A549 treated with Hydrocortisone at 1 μM for 4 hours (cell line): Measurements from ENCODE around the gene GLT1D1. TPM values are rescaled to one million over a fixed set of nuclear protein-coding genes. Genes with fewer than 3 reads are reported as not detected.

Experiments used
- total RNA-seq: library from RNA; stranded (reverse); fragments of 200-300 nt; extraction: Qiagen RNA extraction; gene quantifications from 5 replicates; pipeline ENCODE4 v1.2.3, GENCODE V29; 2022

GLT1D1 gene
- not detected in 5 replicates for total RNA-seq

DNA sequence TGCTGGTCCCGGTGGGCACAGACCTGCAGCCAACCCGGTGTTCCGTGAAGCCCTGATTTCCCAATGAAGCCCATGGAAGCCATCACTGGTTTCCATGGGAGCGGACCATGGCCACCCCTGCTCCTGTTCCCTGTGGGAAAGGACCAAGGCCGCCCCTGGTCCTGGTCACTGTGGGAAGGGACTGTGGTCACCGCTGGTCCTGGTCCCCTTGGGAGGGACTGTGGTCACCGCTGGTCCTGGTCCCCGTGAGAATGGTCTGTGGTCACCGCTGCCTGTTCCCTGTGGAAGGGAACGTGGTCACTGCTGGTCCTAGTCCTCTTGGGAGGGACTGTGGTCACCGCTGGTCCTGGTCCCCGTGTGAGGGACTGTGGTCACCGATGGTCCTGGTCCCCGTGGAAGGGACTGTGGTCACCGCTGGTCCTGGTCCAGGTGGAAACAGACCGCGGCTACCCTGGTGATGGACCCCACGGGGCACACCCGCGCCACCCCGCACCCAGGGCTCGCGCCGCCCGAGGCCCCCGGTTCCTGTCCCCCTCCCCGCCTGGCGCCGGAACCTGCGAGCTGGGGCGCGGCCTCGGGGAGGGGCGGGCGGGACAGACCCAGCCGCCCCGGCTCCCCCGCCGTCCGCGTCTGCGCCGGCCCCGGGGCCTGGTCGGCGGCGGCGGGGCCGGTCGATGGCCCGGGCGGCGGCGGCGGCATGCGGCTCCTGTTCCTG is at the start of gene GLT1D1:
TSS of gene GLT1D1 (plus strand) at position 594 of the 715 bp plus-strand sequence. CDS start at position 698, 104 bp downstream.

GRCh38 chr12:128823916-128824839 is 29.1 kb upstream of the GLT1D1 start, which contains the start of gene SLC15A4:
Gene SLC15A4 (minus strand): TSS chr12:128823958. CDS start chr12:128823943, 15 bp downstream.

Other genes with a start within 250 kb of the GLT1D1 start
- 20.5 to 27.7 TPM (median 24.8 TPM) in 5 replicates for gene SLC15A4, start 29.5 kb upstream of the GLT1D1 start, total RNA-seq